Breast epithelium (tissue), 3 donors: ENCODE results near the gene RAMP3.

Experiments used
- CTCF ChIP-seq, 3 donors: fragments of 450-650 bp; IDR thresholded peaks; one replicate each; pipeline ENCODE4 v1.5.1; 2016 to 2017; ENCODE audit warnings: antibody characterized with exemption in 3 of 3, mild to moderate bottlenecking in 3 of 3, moderate library complexity in 3 of 3
- POLR2A ChIP-seq: fragments of 450-650 bp; IDR thresholded peaks from one replicate; pipeline ENCODE4 v1.6.1; 2016; ENCODE audit warnings: antibody characterized with exemption, mild to moderate bottlenecking, moderate library complexity
- POLR2AphosphoS5 ChIP-seq, 3 donors: sonication (generic); formaldehyde crosslinking; IDR thresholded peaks; one replicate each; pipeline ENCODE4 v1.6.1; 2017; ENCODE audit warnings: antibody characterized with exemption in 3 of 3

GRCh38 chr7:45217358-45217757 is 59.8 kb downstream of the RAMP3 start:
- TF ChIP-seq CTCF (IDR thresholded peaks at IDR 0.05) = no peak
- TF ChIP-seq POLR2A = no peak
- TF ChIP-seq POLR2AphosphoS5 (IDR thresholded peaks at IDR 0.05) = no peak
